GM21447 (cell line): ENCODE measurements around the gene DHFR.

Experiments used
- ATAC-seq: cut with Tn5 transposase; IDR thresholded peaks from one replicate; pipeline ENCODE4 v1.9.1; 2021; ENCODE audit not compliant: unreplicated experiment

DHFR gene

GRCh38 chr5:80655231-80655774 is 520 bp upstream of the DHFR start:
- no peak for ATAC-seq

DNA sequence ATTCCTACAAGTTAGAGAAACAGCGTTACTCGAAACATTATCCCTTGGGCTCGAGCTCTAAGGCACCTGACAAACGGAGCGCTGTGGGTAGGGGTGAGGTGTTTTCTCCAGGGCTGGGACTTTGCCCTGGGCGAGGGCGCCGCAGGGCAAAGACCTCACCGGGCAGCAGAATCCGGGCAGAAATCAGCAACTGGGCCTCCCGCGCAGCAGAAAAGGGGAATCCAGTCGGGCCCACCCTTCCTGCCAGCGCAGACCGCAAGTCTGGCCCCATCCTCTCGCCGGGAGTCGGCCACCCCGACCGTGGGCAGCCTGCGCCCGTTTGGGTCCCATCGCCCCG is 761 bp downstream of the DHFR start:
- no peak for ATAC-seq

DNA sequence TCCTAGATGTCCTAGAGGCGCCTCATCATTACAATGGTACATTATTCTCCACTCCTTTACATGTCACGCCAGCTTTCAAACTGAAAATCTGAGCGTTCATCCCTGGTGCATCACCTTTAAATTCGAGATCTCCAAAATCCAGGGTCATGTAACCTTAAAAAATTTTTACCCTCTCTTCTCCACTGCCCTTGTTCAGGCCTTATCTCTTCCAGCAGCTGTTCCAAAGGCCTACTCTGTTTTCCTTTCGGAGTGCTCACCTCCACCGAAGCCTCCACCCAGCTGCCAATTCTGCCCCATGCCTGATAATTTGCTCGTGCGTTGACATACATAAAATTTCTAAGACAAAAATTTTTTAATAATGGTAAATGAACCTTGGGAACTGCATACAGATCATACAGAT is 1.3 kb downstream of the DHFR start:
- no peak for ATAC-seq

GRCh38 chr5:80646926-80647325 is 7.9 kb downstream of the DHFR start:
- ATAC-seq: no peak

GRCh38 chr5:80644900-80645299 is 9.9 kb downstream of the DHFR start:
- no peak for ATAC-seq

DNA sequence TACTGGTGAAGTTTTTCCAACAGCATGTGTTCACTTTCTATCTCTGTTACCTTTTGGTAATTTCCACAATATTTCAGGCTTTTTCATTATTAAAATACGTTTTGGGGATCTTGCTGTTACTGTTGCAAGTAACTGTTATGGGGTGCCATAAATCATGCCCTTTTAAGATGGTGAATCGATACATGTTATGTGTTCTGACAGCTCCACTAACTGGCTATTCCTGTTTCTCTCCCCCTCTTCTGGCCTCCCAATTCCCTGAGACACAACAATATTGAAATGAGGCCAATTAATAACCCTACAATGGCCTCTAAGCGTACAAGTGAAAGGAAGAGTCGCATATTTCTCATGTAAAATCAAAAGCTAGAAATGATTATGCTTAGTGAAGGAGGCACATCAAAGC is 13.4 kb downstream of the DHFR start:
- ATAC-seq: no peak

- ATAC-seq: no peak
Observed at GRCh38 chr5:80634193-80634592, 20.6 kb downstream of the DHFR start.

DNA sequence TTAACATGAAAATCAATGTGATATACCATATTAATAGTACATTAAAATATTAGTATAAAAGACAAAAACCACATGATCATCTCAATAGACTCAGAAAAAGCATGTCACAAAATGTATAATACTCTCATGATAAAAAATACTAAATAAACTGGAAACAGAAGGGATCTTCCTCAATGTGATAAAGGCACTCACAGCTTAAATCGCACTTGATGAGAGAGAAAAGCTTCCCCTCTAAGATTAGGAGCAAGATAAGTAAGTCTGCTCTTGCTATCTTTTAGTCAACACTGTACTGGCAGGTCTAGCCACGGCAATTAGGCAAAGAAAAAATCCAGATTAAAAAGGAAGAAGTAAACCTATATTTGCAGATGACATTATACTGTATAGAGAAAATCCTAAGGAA is 22.1 kb downstream of the DHFR start:
- ATAC-seq: no peak

DNA sequence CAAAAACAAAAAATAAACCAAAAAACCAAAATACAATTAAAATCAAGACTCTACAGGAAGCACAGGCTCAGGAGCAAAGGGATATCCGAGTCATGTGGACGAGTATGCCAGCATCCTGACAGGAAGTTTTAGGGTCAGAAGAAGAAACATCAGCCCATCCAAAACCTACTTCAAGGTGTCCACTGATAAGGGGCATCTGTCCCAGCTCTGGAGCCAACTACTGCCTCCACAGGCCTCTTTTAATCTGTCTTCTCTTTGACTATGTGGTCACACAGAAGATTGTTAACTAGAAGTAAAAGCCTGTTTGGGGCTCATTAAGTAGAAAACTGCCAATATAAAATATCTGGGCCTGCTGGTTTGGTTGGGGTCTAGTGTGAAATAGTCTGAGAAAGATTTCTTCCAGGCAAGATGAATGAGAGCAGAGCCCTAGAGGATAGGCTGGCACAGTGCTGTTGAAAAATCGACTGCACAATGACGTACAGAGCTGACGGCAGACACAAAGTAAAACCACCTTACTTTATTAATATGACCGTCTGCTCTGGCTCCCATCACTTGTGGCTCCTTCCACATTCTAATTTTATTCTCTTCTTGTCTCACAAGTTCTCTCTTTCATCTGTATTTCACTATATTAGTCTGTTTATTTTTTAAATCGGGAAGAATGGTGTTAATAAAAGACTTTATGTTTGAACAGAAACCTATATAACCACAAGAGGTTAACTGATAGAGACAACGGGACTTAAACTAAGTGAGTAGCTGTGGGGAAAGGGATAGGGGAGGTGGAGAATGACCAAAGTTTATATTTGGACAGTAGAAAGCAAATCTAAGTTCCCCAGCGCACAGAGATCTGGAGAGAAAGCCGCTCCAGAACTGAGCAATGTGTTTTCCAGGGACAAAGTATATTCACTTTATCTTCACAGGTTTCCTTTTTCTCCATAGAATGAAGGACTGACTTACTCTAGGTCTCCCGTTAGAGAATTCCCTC is 23.2 kb downstream of the DHFR start:
- no peak for ATAC-seq

DNA sequence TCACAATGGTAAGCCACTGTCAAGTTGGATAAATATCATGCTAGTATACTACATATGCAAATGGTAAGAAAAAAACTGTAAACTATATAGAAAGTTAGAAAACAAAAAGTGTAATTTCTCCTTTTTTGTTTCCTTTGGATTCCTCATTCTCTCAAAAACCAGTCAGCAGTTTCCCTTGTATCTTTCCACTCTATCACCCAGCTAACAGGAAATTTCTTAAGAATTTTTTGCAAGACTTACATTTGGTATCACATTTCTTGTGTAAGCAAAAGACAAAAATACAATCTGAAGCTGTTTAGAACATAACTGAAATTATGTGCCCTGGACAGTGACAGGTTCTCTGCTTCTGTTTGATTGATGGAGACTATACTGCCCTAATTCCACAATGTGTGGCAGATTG is 25.5 kb downstream of the DHFR start:
- ATAC-seq: no peak

DNA sequence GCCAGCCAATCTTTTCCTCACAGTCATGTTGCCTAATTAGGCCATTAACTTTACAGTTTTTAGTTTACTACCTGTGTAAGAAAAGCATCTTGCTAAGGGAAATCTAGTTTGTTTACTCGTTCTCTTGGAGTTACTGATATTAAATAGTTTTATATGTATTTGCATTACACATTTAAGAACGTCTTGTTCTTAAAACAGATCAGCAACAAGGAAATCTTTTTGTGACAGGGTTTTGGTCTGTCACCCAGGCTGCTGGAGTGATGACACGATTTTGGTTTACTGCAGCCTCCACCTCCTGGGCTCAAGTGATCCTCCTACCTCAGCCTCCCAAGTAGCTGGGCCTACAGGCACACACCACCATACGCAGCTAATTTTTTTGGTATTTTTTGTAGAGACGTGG is 29.6 kb downstream of the DHFR start:
- ATAC-seq: no peak

DNA sequence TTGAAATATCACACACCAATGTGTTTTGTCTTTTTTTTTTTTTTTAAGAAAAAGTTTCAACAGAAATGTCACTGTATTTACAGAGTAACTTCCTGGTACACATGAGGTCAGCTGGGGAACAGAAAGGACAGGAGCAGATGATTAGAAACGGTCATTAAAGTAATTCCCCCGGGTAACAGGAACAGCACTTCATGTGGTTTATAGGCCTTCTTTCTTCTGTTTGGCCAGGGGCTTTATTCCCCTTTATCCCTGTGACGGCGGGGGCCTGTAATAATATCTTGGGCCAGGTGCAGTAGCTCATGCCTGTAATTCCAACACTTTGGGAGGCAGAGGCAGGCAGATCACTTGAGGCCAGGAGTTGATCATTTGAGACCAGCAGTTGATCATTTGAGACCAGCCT is 30.8 kb downstream of the DHFR start:
- ATAC-seq: no peak

- no peak for ATAC-seq
Observed at GRCh38 chr5:80622756-80623155, 32.0 kb downstream of the DHFR start.

DNA sequence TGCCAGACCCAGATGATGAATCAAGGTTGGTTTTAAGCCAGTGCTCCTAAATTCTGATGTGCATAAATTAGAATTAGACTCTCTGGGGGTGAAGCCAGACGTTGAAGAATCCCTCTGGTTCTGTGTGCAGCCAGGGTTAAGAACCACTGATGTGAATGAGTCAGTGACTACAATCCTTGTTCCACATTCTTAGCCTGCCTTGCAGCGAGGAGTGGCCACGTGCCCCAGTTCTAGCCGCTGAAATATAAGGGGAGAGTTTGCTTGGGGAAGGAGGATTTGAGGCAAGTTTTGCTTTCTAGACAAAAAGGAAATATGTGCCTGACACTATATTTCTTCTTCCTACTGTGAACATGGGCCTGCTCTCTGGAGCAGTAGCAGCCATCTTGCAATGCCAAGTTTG is 34.6 kb downstream of the DHFR start:
- no peak for ATAC-seq

DNA sequence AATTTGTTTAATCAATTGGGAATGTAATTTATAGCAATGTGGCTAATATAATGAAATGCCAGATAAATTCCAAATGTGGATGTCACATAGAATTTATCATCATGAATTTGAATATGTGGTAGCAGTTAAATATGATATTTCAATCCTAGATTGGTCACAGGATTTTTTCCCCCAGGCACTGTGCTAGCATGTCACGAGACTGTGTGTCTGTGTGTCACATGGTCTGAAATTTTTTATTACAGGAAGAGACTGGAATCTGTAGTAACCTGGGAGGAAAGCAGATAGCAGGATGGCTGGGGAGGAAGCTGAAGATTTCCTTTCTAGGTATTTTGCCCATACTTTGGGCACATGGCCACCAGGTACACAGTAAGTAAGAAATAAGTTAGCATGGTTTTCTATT is 35.7 kb downstream of the DHFR start:
- no peak for ATAC-seq

- ATAC-seq: no peak
Observed at GRCh38 chr5:80618438-80618837, 36.3 kb downstream of the DHFR start.

GRCh38 chr5:80615266-80615914 is 39.4 kb downstream of the DHFR start:
- ATAC-seq: no peak

GRCh38 chr5:80609692-80610091 is 45.1 kb downstream of the DHFR start:
- ATAC-seq: no peak

GRCh38 chr5:80608731-80609130 is 46.1 kb downstream of the DHFR start:
- ATAC-seq: no peak

DNA sequence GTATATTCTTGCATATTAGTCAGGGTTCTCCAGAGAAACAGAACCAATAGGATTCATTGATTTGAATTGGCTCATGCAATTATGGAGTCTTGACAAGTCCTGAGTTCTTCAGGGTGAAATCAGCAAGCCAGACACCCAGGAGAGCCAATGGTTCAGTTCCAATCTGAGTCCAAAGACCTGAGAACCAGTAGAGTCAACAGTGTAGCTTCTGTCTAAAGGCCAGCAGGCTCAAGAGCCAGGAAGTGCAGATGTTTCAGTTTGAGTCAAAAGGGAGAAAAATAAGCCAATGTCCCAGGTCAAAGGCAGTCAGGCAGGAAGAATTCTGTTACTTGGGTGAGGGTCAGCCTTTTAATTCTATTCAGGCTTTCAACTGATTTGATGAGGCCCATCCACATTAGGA is 47.0 kb downstream of the DHFR start:
- ATAC-seq: peak; percentile 90

DNA sequence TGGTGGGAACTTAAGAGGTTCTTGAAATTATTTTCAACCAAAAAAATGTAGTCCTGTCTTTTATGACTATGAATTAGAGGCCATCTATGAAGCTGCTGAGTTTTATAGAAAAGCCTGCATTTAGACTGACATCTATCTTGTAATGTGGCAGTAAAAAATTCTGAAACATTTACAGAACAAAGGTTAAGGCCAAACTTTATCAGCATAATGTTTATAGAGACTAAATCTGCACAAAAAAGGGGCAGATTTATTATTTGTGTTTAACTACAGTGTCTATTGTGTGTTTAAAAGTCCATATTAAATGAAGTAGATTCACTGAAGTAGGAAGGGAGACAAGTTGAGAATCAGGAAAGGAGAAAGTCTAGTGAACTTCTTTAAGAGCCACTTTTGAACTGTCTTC is 47.4 kb downstream of the DHFR start:
- no peak for ATAC-seq

GRCh38 chr5:80600943-80601693 is 53.7 kb downstream of the DHFR start:
- ATAC-seq: no peak
